ENCODE data around the gene ZBTB3.
"Not testable (repeated sequence)": the region's sequence is repeated elsewhere in the genome, so short reads cannot be mapped to it uniquely, and the experiment has no call there.

DNA sequence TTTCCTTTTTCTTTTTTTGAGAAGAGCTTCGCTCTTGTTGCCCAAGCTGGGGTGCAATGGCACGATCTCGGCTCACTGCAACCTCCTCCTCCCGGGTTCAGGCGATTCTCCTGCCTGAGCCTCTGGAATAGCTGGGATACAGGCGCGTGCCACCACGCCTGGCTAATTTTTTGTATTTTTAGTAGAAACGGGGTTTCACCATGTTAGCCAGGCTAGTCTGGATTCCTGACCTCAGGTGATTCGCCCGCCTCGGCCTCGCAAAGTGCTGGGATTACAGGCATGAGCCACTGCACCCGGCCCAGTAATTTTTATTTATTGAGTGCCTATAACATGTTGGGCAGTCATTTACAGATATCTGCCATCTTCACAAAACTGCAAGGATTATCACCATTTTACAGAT, 23.9 kb downstream of the ZBTB3 start:
- TF ChIP-seq, protein P1, sequence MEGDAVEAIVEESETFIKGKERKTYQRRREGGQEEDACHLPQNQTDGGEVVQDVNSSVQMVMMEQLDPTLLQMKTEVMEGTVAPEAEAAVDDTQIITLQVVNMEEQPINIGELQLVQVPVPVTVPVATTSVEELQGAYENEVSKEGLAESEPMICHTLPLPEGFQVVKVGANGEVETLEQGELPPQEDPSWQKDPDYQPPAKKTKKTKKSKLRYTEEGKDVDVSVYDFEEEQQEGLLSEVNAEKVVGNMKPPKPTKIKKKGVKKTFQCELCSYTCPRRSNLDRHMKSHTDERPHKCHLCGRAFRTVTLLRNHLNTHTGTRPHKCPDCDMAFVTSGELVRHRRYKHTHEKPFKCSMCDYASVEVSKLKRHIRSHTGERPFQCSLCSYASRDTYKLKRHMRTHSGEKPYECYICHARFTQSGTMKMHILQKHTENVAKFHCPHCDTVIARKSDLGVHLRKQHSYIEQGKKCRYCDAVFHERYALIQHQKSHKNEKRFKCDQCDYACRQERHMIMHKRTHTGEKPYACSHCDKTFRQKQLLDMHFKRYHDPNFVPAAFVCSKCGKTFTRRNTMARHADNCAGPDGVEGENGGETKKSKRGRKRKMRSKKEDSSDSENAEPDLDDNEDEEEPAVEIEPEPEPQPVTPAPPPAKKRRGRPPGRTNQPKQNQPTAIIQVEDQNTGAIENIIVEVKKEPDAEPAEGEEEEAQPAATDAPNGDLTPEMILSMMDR (conservative IDR thresholded peaks at IDR 0.05; ENCODE audit: low read depth, low read length), result not testable (repeated sequence)
- TF ChIP-seq EZH2 (IDR thresholded peaks at IDR 0.05; ENCODE audit: borderline replicate concordance, low read depth, low read length, poor library complexity, severe bottlenecking), result not testable (repeated sequence)

Measured in A673 (cell line).